Measurements from ENCODE around the gene APP.

APP gene

GRCh38 chr21:26025536-26026512 lies 144.7 kb downstream of the APP start:
- TF ChIP-seq ZBTB48 (tag by site-specific recombination; IDR thresholded peaks at IDR 0.05), result no peak
- TF ChIP-seq ZNF518A (tag by site-specific recombination; conservative IDR thresholded peaks at IDR 0.05; ENCODE audit: low read depth), result no peak
- peak; percentile 45; the same call in 1 of the 2 replicates for TF ChIP-seq FEZF1 (tag by site-specific recombination; IDR thresholded peaks at IDR 0.05)
- no peak for TF ChIP-seq PRDM1 (tag by site-specific recombination; IDR thresholded peaks at IDR 0.05)
- no peak for TF ChIP-seq ZNF558 (tag by site-specific recombination; IDR thresholded peaks at IDR 0.05)
- no peak for TF ChIP-seq ZSCAN5A (tag by site-specific recombination; IDR thresholded peaks at IDR 0.05)
- TF ChIP-seq ZNF776 (tag by site-specific recombination; IDR thresholded peaks at IDR 0.05; ENCODE audit: borderline replicate concordance), result no peak
- no peak for TF ChIP-seq KLF16 (tag by site-specific recombination; IDR thresholded peaks at IDR 0.05)
- 0 out of 2 replicates have a peak, but pooled peaks have one; percentile 29 for TF ChIP-seq PRDM6 (tag by site-specific recombination; IDR thresholded peaks at IDR 0.05)
- TF ChIP-seq PRDM2 (tag by site-specific recombination; IDR thresholded peaks at IDR 0.05; ENCODE audit: borderline replicate concordance), result no peak
- Histone ChIP-seq H3K9me3 (ENCODE audit: control insufficient read depth, insufficient read depth, low read depth, low read length) (no peaks in the 10 kb centered on the region), H3K27ac (ENCODE audit: extremely low read depth, low read depth, low read length) (no peak overlapping the region), H3K4me3 (ENCODE audit: low read depth, low read length) (no peak overlapping the region), H3K36me3 (ENCODE audit: control insufficient read depth in 2 of 2, insufficient read depth in 1 of 2, low read length in 2 of 2) (peaks cover 8 to 24% of the 10 kb centered on the region in 2 experiments; a peak in 2 of 3 replicates), H3K4me1 (ENCODE audit: control insufficient read depth, insufficient read depth, low read length) (peaks cover 6% of the 10 kb centered on the region; the same call in 1 of the 2 replicates)
- POLR2A ChIA-PET, result no interaction called here
- CTCF ChIA-PET, result interaction anchor here (1.0 kb wide), 1 partner anchor 145 kb away, joined by 4 read pairs; no protein-coding TSS in a partner anchor

Measured in HEK293 (cell line).